GM21528 (cell line): ENCODE data around the gene CPNE2.
"Not testable (repeated sequence)": the region's sequence is repeated elsewhere in the genome, so short reads cannot be mapped to it uniquely, and the experiment has no call there.

Experiments used
- ATAC-seq: cut with Tn5 transposase; IDR thresholded peaks from one replicate; pipeline ENCODE4 v1.9.1; 2021; ENCODE audit warnings: mild to moderate bottlenecking, moderate library complexity; ENCODE audit not compliant: unreplicated experiment, low FRiP score

Gene CPNE2

DNA sequence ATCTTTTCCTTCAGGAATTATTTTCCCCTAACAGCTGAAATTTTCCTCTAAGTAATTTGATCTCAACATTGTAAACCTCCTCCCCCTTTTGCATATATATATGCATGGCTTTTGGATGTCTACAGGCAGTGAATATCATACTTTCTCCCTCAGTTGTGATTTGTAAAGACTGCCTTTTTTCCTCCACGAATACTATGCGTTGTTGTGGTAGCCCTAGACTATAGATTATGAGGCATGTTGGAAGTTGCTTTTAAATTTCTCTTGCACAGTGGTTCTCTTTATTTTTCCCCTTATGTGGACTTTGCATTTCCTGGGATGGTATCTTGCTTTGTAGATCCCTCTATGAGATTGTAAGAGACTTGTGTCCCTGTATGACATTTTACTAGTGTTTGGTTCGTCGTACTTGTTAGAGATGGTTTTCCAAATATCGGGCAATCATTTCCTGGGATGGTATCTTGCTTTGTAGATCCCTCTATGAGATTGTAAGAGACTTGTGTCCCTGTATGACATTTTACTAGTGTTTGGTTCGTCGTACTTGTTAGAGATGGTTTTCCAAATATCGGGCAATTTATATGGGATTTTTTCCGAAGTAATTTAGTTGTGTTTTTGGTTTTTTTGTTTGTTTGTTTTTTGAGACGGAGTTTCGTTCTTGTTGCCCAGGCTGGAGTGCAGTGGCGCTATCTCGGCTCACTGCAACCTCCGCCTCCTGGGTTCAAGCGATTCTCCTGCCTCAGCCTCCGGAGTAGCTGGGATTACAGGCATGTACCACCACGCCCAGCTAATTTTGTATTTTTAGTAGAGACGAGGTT, 95.7 kb downstream of the CPNE2 start:
- ATAC-seq = not testable (repeated sequence)

DNA sequence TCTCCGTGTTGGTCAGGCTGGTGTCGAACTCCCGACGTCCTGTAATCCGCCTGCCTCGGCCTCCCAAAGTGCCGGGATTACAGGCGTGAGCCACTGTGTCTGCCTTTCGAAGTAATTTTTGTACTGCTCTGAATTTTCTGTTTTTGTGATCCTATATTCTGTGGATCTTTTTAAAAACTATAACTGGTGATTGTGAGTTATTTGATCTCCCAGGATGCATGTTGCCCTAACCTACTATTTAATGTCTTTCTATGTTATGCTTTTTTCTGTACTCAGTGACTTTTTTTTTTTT, 96.3 kb downstream of the CPNE2 start:
- no peak for ATAC-seq

DNA sequence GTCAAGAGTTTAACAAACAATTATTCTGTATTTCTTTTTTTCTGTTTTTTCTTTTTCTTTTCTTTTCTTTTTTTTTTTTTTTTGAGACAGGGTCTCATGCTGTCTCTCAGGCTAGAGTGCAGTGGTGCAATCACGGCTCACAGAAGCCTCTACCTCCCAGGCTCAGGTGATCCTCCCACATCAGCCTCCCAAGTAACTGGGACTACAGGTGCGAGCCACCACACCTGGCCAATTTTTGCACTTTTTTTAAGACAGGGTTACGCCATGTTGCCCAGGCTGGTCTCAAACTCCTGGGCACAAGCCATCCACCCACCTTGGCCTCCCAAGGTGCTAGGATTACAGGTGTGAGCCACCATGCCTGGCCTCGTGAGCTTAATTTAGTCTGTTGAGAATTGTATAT, 97.1 kb downstream of the CPNE2 start:
- not testable (repeated sequence) for ATAC-seq

DNA sequence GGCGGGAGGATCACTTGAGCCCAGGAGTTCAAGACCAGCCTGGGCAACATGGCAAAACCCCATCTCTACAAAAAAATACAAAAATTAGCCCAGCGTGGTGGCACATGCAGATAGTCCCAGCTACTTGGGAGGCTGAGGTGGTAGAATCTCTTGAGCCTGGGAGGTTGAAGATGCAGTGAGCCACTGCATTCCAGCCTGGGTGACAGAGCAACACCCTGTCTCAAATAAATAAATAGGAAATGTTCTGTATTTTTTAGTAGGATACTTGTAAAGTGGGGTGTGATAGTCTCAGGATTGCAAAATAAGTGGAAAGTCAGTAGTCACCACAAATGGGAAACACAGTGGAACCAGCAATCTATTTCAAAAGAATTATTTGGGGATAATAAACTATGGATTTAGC, 97.8 kb downstream of the CPNE2 start:
- no peak for ATAC-seq

DNA sequence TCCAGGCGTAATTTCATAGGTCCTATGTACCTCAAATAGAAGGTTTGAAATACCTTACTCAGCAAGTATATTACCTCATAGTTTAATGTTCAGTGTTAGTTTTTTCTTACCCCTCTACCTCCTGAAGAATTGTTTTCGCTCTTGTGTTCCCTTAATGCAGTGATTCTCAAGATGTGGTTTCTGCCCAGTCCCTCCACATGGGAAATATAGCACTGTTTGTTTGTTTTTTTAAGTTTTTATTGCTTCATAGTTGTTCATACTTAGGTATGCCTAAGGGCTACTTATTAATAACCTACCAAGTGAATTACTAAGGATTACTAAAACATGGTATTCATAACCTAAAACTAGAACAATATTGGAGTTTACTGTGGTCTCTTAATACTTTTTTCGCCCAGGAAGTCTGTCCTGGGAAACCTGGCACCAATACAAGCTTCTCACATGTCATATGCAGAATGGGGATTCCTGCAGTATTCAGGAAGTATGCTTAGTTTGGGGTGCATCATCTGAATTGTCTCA, 98.7 kb downstream of the CPNE2 start:
- no peak for ATAC-seq

DNA sequence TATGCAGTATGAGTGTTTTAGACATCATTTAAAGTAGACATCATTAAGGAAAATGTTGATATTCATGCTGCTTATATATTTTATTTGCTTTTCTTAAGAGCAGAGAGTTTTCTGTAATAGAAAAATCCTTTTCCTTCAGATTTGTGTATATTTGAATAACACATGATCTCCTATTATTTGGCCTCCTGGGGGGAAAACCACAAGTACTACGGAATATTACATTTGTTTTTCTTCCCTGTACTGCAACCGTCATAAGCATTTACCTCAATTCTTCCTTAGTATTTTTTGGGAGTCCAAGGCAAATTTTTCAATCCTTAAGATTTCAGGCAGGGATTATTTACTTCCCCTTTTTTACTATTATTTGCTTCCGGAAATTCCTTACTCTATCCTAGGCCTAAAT, 99.8 kb downstream of the CPNE2 start:
- ATAC-seq = no peak

DNA sequence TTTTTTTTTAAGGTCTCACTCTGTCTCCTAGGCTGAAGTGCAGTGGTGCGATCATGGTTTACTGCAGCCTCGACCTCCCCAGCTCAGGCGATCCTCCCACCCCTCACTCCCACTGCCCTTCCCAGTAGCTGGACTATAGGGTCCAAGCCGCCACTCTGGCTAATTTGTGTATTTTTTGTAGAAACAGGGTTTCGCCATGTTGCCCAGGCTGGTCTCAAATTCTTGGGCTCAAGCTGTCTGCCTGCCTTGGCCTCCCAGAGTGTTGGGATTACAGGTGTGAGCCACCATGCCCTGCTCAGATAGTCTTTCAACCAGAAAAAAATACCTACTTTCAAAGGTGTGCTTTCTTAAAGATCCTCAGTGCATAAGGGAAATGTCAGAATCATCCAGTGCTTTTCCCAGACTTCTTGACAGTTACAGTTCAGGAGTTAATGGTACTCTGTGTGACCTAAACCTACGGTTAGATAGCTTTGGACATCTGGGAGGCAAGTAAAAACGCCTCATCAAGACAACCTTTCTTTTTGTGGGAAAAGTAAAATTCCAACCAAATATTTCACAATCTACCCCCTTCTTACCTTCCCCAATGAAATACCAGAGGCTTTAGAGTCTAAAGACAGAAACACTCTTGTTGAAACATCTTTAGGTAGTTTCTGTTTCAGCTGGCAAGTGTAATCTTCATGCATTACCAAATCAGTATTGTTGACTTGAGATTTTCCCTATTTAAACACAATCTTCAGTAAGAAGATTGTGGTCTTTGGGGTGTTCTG, 100.5 kb downstream of the CPNE2 start:
- ATAC-seq = no peak

DNA sequence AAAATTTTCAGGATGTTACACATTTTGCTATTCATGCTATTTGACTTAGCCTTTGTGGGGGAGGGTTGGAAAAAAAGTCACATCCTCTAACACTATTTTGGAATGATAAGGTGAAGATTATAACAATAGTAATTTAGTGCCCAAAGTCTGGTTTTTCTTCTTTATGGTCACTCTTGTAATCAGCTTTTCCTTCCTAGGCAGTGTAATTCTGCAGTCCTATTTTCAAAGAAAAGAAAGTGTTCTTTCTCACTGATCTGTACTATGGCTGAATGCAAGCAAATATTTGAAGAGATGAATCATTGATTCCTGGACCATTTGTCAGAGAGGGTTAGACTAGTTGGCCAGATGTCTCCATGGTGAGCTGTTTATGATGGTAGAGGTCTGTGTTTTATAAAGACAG, 102.1 kb downstream of the CPNE2 start:
- no peak for ATAC-seq

DNA sequence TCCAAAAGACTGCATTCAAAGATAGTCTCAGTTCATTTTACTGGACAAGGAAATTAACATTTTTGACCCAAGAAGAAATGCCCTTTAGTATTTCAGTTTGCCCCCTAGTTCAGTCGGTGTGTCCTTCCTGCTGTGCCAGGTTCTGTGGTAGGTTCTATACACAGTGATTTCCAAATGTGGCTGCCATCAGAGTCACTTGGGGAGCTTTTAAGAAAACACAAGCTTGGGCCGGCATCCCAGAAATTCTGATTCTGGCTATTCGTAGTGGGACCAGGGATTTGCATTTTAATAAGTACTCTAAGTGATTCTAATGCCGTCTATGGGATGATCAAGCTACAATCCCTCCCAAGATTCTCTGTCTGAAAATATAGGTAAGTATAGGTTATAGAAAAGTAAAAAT, 103.9 kb downstream of the CPNE2 start:
- ATAC-seq = no peak

DNA sequence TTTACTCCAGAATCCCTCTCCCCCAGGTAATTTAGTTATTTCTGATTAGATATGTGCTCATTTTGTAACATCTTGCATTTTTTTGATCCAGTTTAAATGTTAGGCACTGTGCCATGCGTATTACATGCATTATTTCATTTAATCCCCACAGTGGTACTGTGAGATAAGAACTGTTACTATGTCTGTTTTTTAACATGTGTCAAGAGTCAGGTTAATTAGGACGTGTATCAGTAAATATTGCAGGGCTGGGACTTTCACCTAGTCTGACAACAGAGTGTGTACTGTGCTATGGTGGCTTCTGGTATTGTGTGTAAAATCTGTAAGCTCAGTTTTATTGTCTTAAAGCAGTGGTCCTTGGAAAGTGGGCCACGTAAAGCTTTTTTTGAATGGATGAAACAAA, 104.4 kb downstream of the CPNE2 start:
- ATAC-seq = no peak
